ENCODE results near the gene TEX51. TPM values are rescaled to one million over a fixed set of nuclear protein-coding genes. Genes with fewer than 3 reads are reported as not detected.

Gene TEX51
- total and polyA plus RNA-seq, 2 donors = 0.11 TPM; not detected in 1

DNA sequence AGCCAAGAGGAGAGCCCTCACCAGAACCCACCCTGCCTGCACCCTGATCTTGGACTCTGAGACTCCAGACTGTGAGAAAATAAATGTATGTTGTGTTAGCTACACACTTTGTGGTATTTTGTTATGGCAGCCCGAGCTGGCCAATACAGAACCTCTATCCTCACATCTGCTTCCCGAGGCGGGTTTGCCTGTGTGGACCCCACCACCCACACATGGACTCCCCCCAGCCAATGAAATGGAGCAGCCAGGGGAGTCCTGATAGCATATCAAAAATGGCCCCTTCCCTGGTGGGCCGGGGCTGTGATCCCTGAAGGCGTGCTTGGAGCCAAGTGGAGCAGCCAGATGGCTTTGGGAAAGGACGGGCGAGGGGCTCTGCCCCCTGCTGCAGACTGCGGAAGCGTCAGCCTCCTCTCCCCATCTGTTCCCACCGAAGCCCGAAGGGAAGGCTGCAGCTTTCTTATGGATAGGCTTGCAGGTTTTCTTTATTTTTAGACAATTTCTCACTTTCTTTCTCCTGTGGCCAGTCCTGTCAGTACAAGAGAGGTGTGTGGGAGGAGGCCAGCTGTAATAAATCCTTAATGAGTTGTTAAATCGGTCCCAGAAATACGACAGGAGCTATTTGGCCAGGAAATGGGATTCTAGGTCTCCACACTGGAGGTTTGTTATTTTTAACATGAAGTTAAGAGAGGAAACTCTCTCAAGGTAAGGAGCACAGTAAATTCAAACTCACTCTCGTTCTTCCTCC lies 34.4 kb downstream of the TEX51 start:
- Histone ChIP-seq H3K4me1 (ENCODE audit: control insufficient read depth in 2 of 2, insufficient read depth in 2 of 2, low read length in 2 of 2) (no peaks in the 10 kb centered on the region), H3K27ac (ENCODE audit: low read depth in 1 of 2, low read length in 1 of 2) (no peak overlapping the region), H3K4me3 (ENCODE audit: low read length in 2 of 2) (no peak overlapping the region), H3K36me3 (ENCODE audit: control insufficient read depth in 2 of 2, insufficient read depth in 2 of 2, low read length in 1 of 2) (no peaks in the 10 kb centered on the region), H3K27me3 (ENCODE audit: control insufficient read depth in 2 of 2, insufficient read depth in 1 of 2, low read length in 1 of 2) (no peaks in the 10 kb centered on the region), H3K9me3 (ENCODE audit: control insufficient read depth in 2 of 2, insufficient read depth in 1 of 2, low read length in 1 of 2) (no peaks in the 10 kb centered on the region)
- DNase-seq (ENCODE audit: low read depth in 6 of 9, low spot score in 9 of 9) = no peak
- WGBS = 75% methylated on average over 14 of the region's 14 CpGs

DNA sequence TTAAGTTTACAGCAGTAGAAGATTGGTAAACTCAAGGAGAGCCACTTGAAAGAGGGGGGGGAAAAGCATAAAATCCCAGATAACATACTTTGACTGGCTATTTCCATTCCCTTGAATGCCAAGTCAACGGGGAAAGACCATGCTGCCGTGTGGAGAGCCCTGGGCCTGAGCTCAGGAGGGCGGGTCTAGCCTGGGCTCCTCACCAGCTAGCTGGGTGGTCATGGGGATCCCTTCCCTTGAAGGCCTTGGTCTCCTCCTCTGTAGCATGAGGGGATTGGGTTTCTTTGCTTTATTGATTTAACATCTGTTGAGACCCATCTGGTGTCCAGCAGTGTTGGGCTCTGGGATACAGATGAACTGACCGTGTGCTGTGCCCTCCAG lies 35.0 kb downstream of the TEX51 start:
- Histone ChIP-seq H3K4me1 (ENCODE audit: control insufficient read depth in 2 of 2, insufficient read depth in 2 of 2, low read length in 2 of 2) (no peaks in the 10 kb centered on the region), H3K4me3 (ENCODE audit: low read length in 2 of 2) (no peak overlapping the region), H3K9me3 (ENCODE audit: control insufficient read depth in 2 of 2, insufficient read depth in 1 of 2, low read length in 1 of 2) (no peaks in the 10 kb centered on the region), H3K36me3 (ENCODE audit: control insufficient read depth in 2 of 2, insufficient read depth in 2 of 2, low read length in 1 of 2) (no peaks in the 10 kb centered on the region), H3K27ac (ENCODE audit: low read depth in 1 of 2, low read length in 1 of 2) (no peak overlapping the region), H3K27me3 (ENCODE audit: control insufficient read depth in 2 of 2, insufficient read depth in 1 of 2, low read length in 1 of 2) (no peaks in the 10 kb centered on the region)
- WGBS = 92% methylated on average over 4 of the region's 4 CpGs
- no peak for DNase-seq (ENCODE audit: low read depth in 6 of 9, low spot score in 9 of 9)

DNA sequence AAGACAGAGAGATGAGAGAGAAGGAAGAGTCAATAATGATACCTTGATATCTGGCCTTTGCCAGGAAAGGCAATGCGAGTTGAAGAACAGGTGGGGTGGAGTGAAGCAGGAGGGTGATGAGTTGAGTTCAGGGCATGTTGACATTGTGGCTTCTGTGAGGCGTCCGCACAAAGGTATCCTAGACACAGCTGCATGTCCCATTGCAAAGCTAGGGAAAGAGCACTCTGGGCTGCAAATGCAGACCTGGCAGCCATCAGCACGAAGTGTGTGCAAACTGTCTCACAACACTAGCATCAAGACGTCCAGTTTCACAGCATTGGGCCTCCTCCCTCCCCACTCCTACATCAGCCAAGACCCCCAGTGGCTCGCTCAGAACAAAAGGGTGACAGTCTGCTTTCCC lies 36.1 kb downstream of the TEX51 start:
- no peaks in the 10 kb centered on the region for H3K9me3 ChIP-seq (ENCODE audit: control insufficient read depth in 2 of 2, insufficient read depth in 1 of 2, low read length in 1 of 2)
- no peak overlapping the region for H3K27ac ChIP-seq (ENCODE audit: low read depth in 1 of 2, low read length in 1 of 2)
- WGBS = 81% methylated on average over 6 of the region's 6 CpGs
- no peak overlapping the region for H3K4me3 ChIP-seq (ENCODE audit: low read length in 2 of 2)
- no peaks in the 10 kb centered on the region for H3K36me3 ChIP-seq (ENCODE audit: control insufficient read depth in 2 of 2, insufficient read depth in 2 of 2, low read length in 1 of 2)
- H3K27me3 ChIP-seq (ENCODE audit: control insufficient read depth in 2 of 2, insufficient read depth in 1 of 2, low read length in 1 of 2) = no peaks in the 10 kb centered on the region
- DNase-seq (ENCODE audit: low read depth in 6 of 9, low spot score in 9 of 9) = no peak
- no peaks in the 10 kb centered on the region for H3K4me1 ChIP-seq (ENCODE audit: control insufficient read depth in 2 of 2, insufficient read depth in 2 of 2, low read length in 2 of 2)

DNA sequence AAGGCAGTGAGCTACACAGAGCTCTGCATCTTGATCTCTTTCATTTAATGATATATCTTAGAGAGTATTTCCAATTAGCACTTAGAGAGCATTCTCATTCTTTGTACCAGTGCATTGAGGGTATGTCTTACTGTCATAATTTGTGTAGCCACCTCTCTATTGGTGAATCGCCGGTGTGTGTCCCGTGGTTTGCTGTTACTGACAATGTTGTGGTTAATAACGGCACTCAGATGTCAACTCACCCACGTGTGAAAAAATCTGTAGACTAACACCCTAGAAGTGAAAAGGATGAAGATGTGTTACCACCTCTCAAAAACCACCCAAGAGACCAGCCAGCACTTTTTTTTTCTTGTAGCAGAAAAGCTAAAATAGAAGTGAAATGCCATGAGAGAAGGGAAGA lies 37.1 kb downstream of the TEX51 start:
- DNase-seq (ENCODE audit: low read depth in 6 of 9, low spot score in 9 of 9) = no peak
- H3K27me3 ChIP-seq (ENCODE audit: control insufficient read depth in 2 of 2, insufficient read depth in 1 of 2, low read length in 1 of 2) = no peaks in the 10 kb centered on the region
- H3K9me3 ChIP-seq (ENCODE audit: control insufficient read depth in 2 of 2, insufficient read depth in 1 of 2, low read length in 1 of 2) = no peaks in the 10 kb centered on the region
- WGBS = 42% methylated on average over 5 of the region's 5 CpGs
- no peak overlapping the region for H3K27ac ChIP-seq (ENCODE audit: low read depth in 1 of 2, low read length in 1 of 2)
- H3K4me1 ChIP-seq (ENCODE audit: control insufficient read depth in 2 of 2, insufficient read depth in 2 of 2, low read length in 2 of 2) = no peaks in the 10 kb centered on the region
- no peak overlapping the region for H3K4me3 ChIP-seq (ENCODE audit: low read length in 2 of 2)
- H3K36me3 ChIP-seq (ENCODE audit: control insufficient read depth in 2 of 2, insufficient read depth in 2 of 2, low read length in 1 of 2) = no peaks in the 10 kb centered on the region

DNA sequence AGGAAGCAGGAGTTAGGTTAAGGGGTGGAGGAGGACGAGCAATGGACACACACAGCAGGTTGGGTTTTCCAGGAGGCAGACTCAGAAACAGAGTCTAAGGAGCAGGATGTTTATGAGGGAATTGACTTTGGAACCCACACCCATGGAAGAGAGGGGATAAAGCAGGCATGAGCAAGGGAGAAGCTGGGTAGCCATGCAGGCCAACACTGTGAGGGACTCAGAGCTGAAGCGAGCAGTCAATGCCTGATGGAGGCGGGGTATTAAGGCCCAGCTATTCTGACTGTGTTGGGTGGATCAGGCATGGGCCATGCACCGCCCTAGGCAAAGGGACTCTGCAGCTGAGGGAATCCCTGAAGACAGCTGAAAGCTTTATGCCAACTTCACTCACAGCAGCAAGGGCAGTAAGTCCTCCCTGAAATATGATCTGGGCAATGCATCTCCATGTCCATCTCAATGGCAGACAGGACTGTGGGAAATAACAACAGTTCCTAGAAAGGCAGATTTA lies 37.6 kb downstream of the TEX51 start:
- Histone ChIP-seq H3K4me3 (ENCODE audit: low read length in 2 of 2) (no peak overlapping the region), H3K4me1 (ENCODE audit: control insufficient read depth in 2 of 2, insufficient read depth in 2 of 2, low read length in 2 of 2) (no peaks in the 10 kb centered on the region), H3K36me3 (ENCODE audit: control insufficient read depth in 2 of 2, insufficient read depth in 2 of 2, low read length in 1 of 2) (no peaks in the 10 kb centered on the region), H3K9me3 (ENCODE audit: control insufficient read depth in 2 of 2, insufficient read depth in 1 of 2, low read length in 1 of 2) (no peaks in the 10 kb centered on the region), H3K27ac (ENCODE audit: low read depth in 1 of 2, low read length in 1 of 2) (no peak overlapping the region), H3K27me3 (ENCODE audit: control insufficient read depth in 2 of 2, insufficient read depth in 1 of 2, low read length in 1 of 2) (no peaks in the 10 kb centered on the region)
- 95% methylated on average over 4 of the region's 4 CpGs for WGBS
- DNase-seq (ENCODE audit: low read depth in 6 of 9, low spot score in 9 of 9) = no peak

DNA sequence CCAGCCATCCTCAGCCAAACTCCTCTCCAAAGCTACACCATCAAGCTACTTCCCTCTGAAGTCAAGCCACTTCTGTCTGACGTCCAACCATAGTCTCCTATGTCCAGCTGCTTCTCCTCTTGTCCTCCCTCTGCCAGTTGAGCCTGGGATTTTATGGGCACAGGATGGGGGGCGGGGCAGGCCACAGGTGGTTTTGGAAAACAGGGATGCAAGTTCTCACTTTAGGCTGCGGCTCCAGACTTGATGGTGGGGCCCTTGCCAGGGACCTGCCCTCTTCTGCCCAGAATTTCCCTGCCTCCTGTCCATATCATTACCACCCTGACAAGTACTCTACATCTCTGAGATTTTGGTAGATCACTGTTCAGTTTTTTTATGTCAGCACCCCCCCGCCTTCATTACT lies 41.6 kb downstream of the TEX51 start:
- no peak overlapping the region for H3K4me3 ChIP-seq (ENCODE audit: low read length in 2 of 2)
- WGBS = 95% methylated on average over 4 of the region's 4 CpGs
- H3K27me3 ChIP-seq (ENCODE audit: control insufficient read depth in 2 of 2, insufficient read depth in 1 of 2, low read length in 1 of 2) = peaks cover 0 to 2% of the 10 kb centered on the region in 2 donors
- peaks cover 0 to 3% of the 10 kb centered on the region in 2 donors for H3K9me3 ChIP-seq (ENCODE audit: control insufficient read depth in 2 of 2, insufficient read depth in 1 of 2, low read length in 1 of 2)
- DNase-seq (ENCODE audit: low read depth in 6 of 9, low spot score in 9 of 9) = no peak
- no peaks in the 10 kb centered on the region for H3K4me1 ChIP-seq (ENCODE audit: control insufficient read depth in 2 of 2, insufficient read depth in 2 of 2, low read length in 2 of 2)
- no peaks in the 10 kb centered on the region for H3K36me3 ChIP-seq (ENCODE audit: control insufficient read depth in 2 of 2, insufficient read depth in 2 of 2, low read length in 1 of 2)
- no peak overlapping the region for H3K27ac ChIP-seq (ENCODE audit: low read depth in 1 of 2, low read length in 1 of 2)

DNA sequence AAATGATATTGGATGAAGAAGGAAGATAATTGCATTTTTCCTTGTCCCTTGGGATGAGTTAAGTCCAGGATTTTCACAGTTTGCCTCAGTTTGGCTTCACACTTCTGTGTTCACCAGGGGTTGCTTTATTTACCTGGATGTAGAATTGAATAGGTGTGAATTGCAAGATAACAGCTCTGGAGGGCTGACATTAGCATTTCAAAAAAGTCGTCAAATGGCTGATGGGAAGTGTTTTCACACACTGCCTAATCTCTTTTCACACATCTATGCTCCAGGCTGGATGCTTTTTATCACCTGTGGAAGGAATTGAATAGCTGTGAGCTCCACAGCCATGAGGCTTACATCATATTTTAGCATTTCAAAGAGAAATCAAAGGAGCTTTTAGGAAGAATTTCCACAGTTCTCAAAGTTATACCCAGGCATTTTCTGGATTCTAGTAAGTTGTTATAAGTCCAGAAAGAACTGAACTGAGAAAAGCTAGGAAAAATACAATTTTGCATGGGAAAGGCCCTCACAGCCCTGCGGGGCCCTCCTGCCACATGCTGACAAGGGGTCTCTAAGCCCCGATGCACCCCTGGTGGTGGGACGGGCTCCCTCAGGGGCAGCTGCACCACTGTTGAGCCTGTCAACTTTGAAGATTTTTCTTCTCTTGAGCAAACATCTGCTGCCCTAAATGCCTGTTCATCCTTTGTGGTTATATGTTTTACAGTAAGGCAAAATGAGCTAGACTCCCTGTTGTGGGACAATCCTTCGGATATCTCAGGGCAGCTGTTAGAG lies 43.9 kb downstream of the TEX51 start:
- H3K27me3 ChIP-seq (ENCODE audit: control insufficient read depth in 2 of 2, insufficient read depth in 1 of 2, low read length in 1 of 2) = peaks cover 0 to 2% of the 10 kb centered on the region in 2 donors
- H3K36me3 ChIP-seq (ENCODE audit: control insufficient read depth in 2 of 2, insufficient read depth in 2 of 2, low read length in 1 of 2) = no peaks in the 10 kb centered on the region
- H3K4me1 ChIP-seq (ENCODE audit: control insufficient read depth in 2 of 2, insufficient read depth in 2 of 2, low read length in 2 of 2) = no peaks in the 10 kb centered on the region
- H3K27ac ChIP-seq (ENCODE audit: low read depth in 1 of 2, low read length in 1 of 2) = no peak overlapping the region
- H3K4me3 ChIP-seq (ENCODE audit: low read length in 2 of 2) = no peak overlapping the region
- 64% methylated on average over 5 of the region's 5 CpGs for WGBS
- no peak for DNase-seq (ENCODE audit: low read depth in 6 of 9, low spot score in 9 of 9)
- H3K9me3 ChIP-seq (ENCODE audit: control insufficient read depth in 2 of 2, insufficient read depth in 1 of 2, low read length in 1 of 2) = peaks cover 0 to 6% of the 10 kb centered on the region in 2 donors

DNA sequence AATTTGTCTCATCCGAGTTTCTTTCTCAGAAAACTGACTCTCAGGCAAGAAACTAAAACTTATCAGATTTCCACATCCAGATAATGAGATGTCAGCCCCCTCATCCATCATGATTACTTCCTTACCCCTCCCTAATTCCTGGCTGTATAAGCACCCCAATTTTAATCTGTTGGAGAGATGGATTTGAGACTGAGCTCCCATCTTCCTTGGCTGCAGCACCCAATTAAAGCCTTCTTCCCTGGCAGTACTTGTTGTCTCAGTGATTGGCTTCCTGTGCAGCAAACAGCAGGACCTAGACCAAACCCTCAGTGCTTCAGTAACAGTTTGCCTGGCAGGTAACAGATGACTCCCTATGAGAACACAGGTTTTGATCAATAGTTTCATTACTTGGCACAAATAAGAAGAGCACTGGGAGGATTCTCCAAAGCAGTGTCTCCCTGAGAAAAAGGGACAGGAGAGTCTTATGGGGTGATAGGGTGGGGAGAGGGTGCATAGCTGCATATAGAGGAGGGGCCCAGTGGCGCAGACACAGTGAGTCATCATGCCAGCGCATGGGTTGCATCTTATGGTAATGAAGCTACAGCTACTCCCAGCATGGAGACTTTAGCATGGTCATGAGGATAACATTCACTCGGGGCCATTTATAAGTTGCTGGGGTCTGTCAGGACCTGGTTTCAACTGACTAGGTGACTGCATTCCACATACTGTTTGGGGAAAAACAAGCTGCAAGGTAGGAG lies 45.1 kb downstream of the TEX51 start:
- Histone ChIP-seq H3K27me3 (ENCODE audit: control insufficient read depth in 2 of 2, insufficient read depth in 1 of 2, low read length in 1 of 2) (peaks cover 0 to 2% of the 10 kb centered on the region in 2 donors), H3K27ac (ENCODE audit: low read depth in 1 of 2, low read length in 1 of 2) (no peak overlapping the region), H3K36me3 (ENCODE audit: control insufficient read depth in 2 of 2, insufficient read depth in 2 of 2, low read length in 1 of 2) (no peaks in the 10 kb centered on the region), H3K4me3 (ENCODE audit: low read length in 2 of 2) (no peak overlapping the region), H3K9me3 (ENCODE audit: control insufficient read depth in 2 of 2, insufficient read depth in 1 of 2, low read length in 1 of 2) (peaks cover 0 to 6% of the 10 kb centered on the region in 2 donors), H3K4me1 (ENCODE audit: control insufficient read depth in 2 of 2, insufficient read depth in 2 of 2, low read length in 2 of 2) (no peaks in the 10 kb centered on the region)
- DNase-seq (ENCODE audit: low read depth in 6 of 9, low spot score in 9 of 9) = no peak
- WGBS = 80% methylated on average over 4 of the region's 4 CpGs

DNA sequence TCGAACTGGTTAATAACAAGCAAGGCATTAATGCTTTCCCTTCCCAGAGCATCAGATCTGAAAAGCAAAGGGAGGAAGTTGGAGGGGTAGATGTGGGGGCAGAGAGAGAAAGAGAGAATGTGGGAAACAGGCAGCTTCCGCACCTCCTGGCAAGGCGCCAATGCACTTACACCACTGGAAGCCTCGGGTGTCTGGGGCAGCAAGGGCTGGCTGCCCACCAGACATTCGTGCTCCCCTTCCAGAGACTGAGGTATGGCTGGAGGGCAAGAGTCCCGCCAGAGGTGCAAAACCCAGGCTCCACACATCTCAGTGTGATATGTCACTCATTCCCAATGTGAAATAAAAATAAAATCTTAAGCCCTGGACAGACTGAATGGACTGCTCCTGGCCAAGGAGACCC lies 46.4 kb downstream of the TEX51 start:
- no peak for DNase-seq (ENCODE audit: low read depth in 6 of 9, low spot score in 9 of 9)
- Histone ChIP-seq H3K4me3 (ENCODE audit: low read length in 2 of 2) (no peak overlapping the region), H3K27me3 (ENCODE audit: control insufficient read depth in 2 of 2, insufficient read depth in 1 of 2, low read length in 1 of 2) (peaks cover 0 to 2% of the 10 kb centered on the region in 2 donors), H3K27ac (ENCODE audit: low read depth in 1 of 2, low read length in 1 of 2) (no peak overlapping the region), H3K4me1 (ENCODE audit: control insufficient read depth in 2 of 2, insufficient read depth in 2 of 2, low read length in 2 of 2) (no peaks in the 10 kb centered on the region), H3K36me3 (ENCODE audit: control insufficient read depth in 2 of 2, insufficient read depth in 2 of 2, low read length in 1 of 2) (no peaks in the 10 kb centered on the region), H3K9me3 (ENCODE audit: control insufficient read depth in 2 of 2, insufficient read depth in 1 of 2, low read length in 1 of 2) (peaks cover 0 to 6% of the 10 kb centered on the region in 2 donors)
- 42% methylated on average over 6 of the region's 6 CpGs for WGBS
